ENCODE results near the gene C1QTNF12.

The C1QTNF12 gene

GRCh38 chr1:1291548-1292441 lies 45.3 kb upstream of the C1QTNF12 start:
- peak; percentile 70 for TF ChIP-seq CTCF (IDR thresholded peaks at IDR 0.05; ENCODE audit: insufficient read depth, missing control alignments)
- DNase-seq (ENCODE audit: insufficient read length, low spot score) (no peak), FAIRE-seq (no peak)

GRCh38 chr1:1291023-1291528 lies 44.6 kb upstream of the C1QTNF12 start:
- no peak for TF ChIP-seq CTCF (IDR thresholded peaks at IDR 0.05; ENCODE audit: insufficient read depth, missing control alignments)
- DNase-seq (ENCODE audit: insufficient read length, low spot score) (no peak), FAIRE-seq (no peak)

- DNase-seq (ENCODE audit: insufficient read length, low spot score) (no peak), FAIRE-seq (no peak)
- peak; percentile 45 for TF ChIP-seq CTCF (IDR thresholded peaks at IDR 0.05; ENCODE audit: insufficient read depth, missing control alignments)
Observed at GRCh38 chr1:1290238-1290731, 43.8 kb upstream of the C1QTNF12 start.

GRCh38 chr1:1287288-1288110 lies 41.0 kb upstream of the C1QTNF12 start:
- FAIRE-seq: no peak
- no peak for TF ChIP-seq CTCF (IDR thresholded peaks at IDR 0.05; ENCODE audit: insufficient read depth, missing control alignments)
- no peak for DNase-seq (ENCODE audit: insufficient read length, low spot score)

- DNase-seq (ENCODE audit: insufficient read length, low spot score) (no peak), FAIRE-seq (no peak)
- no peak for TF ChIP-seq CTCF (IDR thresholded peaks at IDR 0.05; ENCODE audit: insufficient read depth, missing control alignments)
Observed at GRCh38 chr1:1286313-1287261, 40.1 kb upstream of the C1QTNF12 start.

GRCh38 chr1:1285611-1286311 lies 39.2 kb upstream of the C1QTNF12 start:
- FAIRE-seq (no peak), DNase-seq (ENCODE audit: insufficient read length, low spot score) (no peak)
- TF ChIP-seq CTCF (IDR thresholded peaks at IDR 0.05; ENCODE audit: insufficient read depth, missing control alignments): no peak
